COLO668 (cell line): ENCODE data around the gene POM121.
"Not testable (repeated sequence)": the region's sequence is repeated elsewhere in the genome, so short reads cannot be mapped to it uniquely, and the experiment has no call there.

Experiments
- DNase-seq: peaks from one replicate; lab custom pipeline; 2025; ENCODE audit not compliant: unreplicated experiment; lab: John Stamatoyannopoulos, UW

POM121 gene

DNA sequence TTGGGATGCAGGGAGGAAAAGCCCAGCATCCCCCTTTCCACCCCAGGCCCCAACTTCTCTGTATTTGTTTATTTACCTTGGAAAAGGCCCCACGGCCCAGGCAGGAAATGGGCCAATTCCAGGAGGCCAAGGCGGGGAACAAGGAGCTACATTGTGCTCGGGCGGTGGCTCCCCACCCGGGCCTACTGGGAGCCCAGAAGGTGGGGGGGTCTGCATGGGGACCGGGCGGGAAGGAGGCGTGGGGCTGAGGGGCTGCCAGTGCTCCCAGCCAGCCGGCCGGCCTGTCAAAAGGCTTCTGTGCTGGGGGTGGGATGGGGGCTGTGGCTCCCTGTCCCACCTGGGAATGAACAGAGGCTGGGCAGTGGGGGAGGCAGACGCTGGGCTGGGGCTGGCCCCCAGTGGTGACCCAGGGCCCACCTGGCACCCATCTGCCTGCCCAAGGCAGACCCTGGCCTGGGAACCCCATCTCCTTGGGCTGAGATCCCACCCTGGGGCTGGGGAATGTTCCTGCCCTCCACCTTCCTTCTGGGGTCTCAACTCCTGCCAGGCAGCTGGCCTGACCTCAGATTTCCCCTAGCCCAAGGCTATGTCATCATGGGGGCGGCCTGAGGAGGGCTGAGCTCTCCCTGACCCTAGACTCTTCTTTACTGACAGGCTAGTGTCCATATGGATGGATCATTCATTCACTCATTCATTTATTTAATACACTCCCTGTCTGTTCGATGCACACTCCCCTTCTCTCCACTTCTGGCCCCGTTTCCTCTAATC is 65.4 kb downstream of the POM121 start:
- not testable (repeated sequence) for DNase-seq

DNA sequence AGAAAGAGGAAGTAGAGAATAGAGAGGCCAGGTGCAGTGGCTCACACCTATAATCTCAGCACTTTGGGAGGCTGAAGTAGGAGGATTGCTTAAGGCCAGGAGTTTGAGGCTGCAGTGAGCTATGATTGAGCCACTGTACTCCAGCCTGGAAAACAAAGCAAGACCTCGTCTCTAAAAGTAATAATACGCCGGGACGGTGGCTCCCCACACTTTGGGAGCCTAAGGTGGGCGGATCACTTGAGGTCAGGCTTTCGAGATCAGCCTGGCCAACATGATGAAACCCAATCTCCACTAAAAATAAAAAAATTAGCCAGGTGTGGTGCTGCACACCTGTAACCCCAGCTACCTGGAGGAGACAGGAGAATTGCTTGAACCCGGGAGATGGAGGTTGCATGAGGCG is 70.6 kb downstream of the POM121 start:
- not testable (repeated sequence) for DNase-seq

DNA sequence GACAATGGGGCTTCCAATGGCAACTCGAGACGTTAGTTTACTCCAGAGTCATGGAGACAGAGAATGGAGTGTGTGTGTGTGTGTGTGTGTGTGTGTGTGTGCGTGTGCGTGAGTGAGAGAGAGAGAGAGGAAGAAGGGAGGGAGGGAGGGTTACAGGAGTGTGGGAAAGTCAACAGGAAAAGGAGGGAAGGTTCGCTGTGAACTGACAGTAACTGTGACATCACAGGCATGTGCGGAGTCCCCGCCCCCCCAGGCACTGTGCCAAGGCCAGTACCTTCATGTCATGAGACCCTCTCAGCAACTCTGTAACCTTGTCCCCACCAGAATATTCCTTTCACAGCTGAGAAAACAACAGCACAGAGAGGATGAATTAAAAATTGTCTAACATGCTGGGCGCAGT is 72.6 kb downstream of the POM121 start:
- DNase-seq = not testable (repeated sequence)

DNA sequence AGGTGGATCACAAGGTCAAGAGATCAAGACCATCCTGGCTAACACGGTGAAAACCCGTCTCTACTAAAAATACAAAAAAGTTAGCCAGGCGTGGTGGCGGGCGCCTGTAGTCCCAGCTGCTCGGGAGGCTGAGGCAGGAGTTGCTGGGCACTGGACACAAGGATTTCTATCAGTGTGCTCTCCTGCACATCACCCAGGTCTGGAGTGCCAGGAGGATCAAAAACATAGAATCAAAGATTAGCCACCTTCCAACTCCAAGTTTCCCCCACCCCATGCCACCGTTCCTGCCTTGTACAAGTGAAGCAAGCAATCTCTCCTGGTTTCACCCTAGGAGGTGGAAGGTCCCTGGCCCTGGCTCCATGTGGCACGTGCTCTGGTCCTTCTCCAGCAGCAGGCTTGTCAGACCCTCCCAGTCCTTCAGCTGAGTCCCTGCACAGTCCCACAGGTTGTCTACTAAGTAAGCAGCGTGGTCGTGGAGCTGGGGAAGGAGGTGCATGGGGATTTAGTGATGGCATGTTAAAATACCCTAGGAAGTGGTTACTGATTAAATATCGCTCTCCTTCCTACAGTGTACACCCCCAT is 73.1 kb downstream of the POM121 start:
- DNase-seq = not testable (repeated sequence)
